Measurements from ENCODE around the gene CCDC177.

CCDC177 gene

DNA sequence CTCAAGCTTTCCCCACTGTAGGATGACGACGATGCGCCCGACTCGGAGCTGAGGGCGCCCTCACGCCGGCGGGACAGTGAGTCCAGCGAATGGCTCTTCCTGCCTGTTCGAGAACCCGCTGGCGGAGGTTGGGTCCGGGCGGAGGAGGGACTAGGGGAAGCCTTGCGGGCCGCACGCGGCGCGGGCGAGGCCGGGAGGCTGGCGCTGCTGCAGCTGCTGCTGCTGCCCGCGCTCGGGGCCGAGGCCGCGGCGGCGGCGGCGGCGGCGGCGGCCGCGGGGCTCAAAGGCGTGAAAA, 1.9 kb downstream of the CCDC177 start:
- intact Hi-C loops (cut with DNase I; ENCODE audit: low total_unique reads), result loop anchor here (10.0 kb wide), 1 partner anchor 328 kb away; no protein-coding TSS in a partner anchor
- Histone ChIP-seq H3K27me3 (peaks cover 4 to 94% of the 10 kb centered on the region in 2 donors), H3K36me3 (no peaks in the 10 kb centered on the region), H3K4me1 (peaks cover 0 to 40% (median 34%) of the 10 kb centered on the region in 4 donors), H3K9me3 (no peaks in the 10 kb centered on the region), H3K27ac (no peak overlapping the region), H3K4me3 (peak overlapping the region; percentile 41 to 54)
- TF ChIP-seq, protein P1, sequence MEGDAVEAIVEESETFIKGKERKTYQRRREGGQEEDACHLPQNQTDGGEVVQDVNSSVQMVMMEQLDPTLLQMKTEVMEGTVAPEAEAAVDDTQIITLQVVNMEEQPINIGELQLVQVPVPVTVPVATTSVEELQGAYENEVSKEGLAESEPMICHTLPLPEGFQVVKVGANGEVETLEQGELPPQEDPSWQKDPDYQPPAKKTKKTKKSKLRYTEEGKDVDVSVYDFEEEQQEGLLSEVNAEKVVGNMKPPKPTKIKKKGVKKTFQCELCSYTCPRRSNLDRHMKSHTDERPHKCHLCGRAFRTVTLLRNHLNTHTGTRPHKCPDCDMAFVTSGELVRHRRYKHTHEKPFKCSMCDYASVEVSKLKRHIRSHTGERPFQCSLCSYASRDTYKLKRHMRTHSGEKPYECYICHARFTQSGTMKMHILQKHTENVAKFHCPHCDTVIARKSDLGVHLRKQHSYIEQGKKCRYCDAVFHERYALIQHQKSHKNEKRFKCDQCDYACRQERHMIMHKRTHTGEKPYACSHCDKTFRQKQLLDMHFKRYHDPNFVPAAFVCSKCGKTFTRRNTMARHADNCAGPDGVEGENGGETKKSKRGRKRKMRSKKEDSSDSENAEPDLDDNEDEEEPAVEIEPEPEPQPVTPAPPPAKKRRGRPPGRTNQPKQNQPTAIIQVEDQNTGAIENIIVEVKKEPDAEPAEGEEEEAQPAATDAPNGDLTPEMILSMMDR (IDR thresholded peaks at IDR 0.05), result no peak
- no peak for DNase-seq

DNA sequence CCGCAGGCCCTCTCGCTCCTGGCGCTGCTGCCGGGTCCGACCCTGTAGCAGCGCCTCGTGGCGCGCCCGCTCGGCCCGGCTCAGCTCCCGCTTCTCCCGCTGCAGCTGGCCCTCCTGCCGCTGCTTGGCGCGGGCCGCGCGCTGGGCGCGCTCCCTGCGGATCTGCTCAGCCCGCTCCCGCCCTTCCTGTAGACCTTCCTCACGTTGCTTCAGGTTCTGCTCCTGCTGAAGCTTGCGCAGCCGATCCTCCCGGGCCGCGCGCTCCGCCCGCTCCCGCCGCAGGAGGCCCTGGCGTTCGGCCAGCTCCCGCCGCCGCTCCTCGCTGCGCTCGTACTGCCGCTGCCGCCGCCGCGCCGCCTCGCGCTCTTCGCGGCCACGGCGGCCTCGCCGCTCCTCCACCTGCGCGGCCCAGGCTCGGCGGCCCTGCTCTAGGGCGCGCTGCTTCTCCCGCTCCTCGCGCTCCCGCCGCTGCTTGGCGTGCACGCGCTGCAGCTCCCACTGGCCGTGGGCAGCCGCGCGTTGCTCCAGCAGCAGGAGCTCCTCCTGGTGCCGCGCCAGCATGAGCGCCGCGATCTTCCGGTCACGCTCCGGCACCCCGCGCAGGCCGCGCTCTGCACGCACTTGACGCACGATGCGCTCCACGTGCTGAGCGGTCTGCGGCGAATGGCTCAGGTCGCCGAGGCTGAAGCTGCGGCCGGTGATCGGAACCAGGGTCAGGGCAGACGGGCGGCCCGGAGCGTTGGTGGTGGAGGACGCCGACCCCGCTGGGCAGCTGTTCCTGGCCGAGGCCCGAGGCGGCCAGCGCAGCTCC, 2.4 kb downstream of the CCDC177 start:
- peaks cover 4 to 97% of the 10 kb centered on the region in 2 donors for H3K27me3 ChIP-seq
- no peak overlapping the region for H3K27ac ChIP-seq
- no peaks in the 10 kb centered on the region for H3K36me3 ChIP-seq
- H3K4me3 ChIP-seq, result peak overlapping the region; percentile 41 to 54
- peaks cover 0 to 40% (median 34%) of the 10 kb centered on the region in 4 donors for H3K4me1 ChIP-seq
- intact Hi-C loops (cut with DNase I; ENCODE audit: low total_unique reads), result loop anchor here (10.0 kb wide), 1 partner anchor 327 kb away; no protein-coding TSS in a partner anchor
- DNase-seq, result no peak
- TF ChIP-seq, protein P1 (IDR thresholded peaks at IDR 0.05), result no peak
- H3K9me3 ChIP-seq, result no peaks in the 10 kb centered on the region

DNA sequence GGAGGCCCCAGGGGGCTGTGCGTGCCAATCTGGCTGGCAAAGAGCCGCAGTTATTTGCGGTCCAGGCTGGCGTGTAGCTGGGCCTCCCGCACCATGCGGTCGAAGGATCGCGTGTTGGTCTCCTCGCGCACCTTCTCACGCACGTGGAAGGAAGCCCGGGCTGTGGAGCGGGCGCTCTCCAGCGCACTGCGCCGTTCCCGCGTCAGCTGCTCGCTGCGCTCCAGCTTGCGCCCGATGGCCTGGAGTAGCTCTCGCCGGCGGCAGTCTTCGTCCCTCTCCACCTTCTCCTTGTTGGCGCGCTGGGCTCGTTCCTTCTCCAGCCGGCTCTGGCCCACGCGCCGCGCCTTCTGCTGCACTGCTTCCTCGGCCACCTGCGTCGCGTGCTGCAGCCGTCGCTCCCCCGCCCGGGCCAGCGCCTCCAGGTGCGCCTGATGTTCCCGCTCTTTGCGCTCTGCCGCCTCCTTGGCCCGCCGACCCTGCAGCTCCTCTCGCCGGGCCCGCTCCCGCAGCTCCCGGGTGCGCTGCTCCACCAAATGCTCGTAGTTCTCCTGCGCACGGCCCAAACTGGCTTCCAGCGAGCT, 3.1 kb downstream of the CCDC177 start:
- Histone ChIP-seq H3K4me3 (peak overlapping the region; percentile 41 to 54), H3K27me3 (peaks cover 4 to 95% of the 10 kb centered on the region in 2 donors), H3K4me1 (peaks cover 0 to 40% (median 34%) of the 10 kb centered on the region in 4 donors), H3K9me3 (no peaks in the 10 kb centered on the region), H3K36me3 (no peaks in the 10 kb centered on the region), H3K27ac (no peak overlapping the region)
- no peak for DNase-seq
- intact Hi-C loops (cut with DNase I; ENCODE audit: low total_unique reads), result loop anchor here (10.0 kb wide), 1 partner anchor 327 kb away; no protein-coding TSS in a partner anchor
- TF ChIP-seq, protein P1 (IDR thresholded peaks at IDR 0.05), result no peak

DNA sequence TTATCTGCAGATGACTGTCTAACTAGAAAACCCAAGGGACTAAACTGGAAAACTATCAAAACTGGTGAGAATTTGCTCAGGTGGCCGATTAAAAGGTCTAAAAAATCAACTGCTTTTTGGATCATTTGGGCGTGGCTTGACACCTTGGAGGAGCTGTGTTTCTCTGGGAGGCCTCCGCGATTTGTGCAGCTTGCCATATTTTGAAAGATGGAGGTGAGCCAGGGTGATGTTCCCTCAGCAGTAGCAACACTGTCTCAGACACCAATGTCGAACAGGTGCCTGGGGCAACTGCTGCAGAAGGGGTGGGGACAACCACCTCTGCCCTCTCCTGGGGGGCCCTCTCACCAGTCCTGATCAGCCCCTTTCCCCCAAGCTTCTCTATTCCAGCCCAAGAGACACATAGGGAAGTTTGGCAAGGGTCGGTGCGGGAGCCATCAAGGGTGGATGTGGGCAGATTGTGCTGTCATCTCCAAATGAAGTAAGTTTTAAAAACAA, 3.8 kb downstream of the CCDC177 start:
- DNase-seq, result no peak
- peaks cover 0 to 40% (median 34%) of the 10 kb centered on the region in 4 donors for H3K4me1 ChIP-seq
- TF ChIP-seq, protein P1 (IDR thresholded peaks at IDR 0.05), result no peak
- intact Hi-C loops (cut with DNase I; ENCODE audit: low total_unique reads), result loop anchor here (10.0 kb wide), 1 partner anchor 326 kb away; no protein-coding TSS in a partner anchor
- no peaks in the 10 kb centered on the region for H3K36me3 ChIP-seq
- H3K27ac ChIP-seq, result no peak overlapping the region
- H3K27me3 ChIP-seq, result peaks cover 4 to 91% of the 10 kb centered on the region in 2 donors
- no peak overlapping the region for H3K4me3 ChIP-seq
- H3K9me3 ChIP-seq, result no peaks in the 10 kb centered on the region

DNA sequence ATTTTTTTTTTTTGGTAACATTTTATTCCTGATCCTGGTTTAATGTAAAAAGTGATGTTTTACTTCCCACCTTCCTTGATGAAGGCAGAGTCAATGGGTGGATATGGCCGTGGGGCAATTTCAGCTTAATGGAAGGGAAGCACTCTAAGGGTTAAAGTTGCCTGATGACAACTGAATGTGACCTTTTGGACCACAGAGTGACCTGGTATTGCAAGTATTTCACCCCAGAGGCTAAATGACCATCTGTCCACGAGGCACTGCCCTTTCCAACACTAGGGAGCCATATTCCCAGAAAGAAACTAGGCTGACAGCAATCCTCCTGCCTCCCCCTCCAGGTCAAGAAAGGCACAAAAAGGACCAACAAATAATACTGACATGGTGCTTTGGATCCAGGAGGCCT, 4.8 kb downstream of the CCDC177 start:
- no peak overlapping the region for H3K4me3 ChIP-seq
- H3K27ac ChIP-seq, result no peak overlapping the region
- DNase-seq, result no peak
- intact Hi-C loops (cut with DNase I; ENCODE audit: low total_unique reads), result loop anchor here (10.0 kb wide), 1 partner anchor 325 kb away; no protein-coding TSS in a partner anchor
- TF ChIP-seq, protein P1 (IDR thresholded peaks at IDR 0.05), result no peak
- H3K27me3 ChIP-seq, result peaks cover 4 to 91% of the 10 kb centered on the region in 2 donors
- no peaks in the 10 kb centered on the region for H3K9me3 ChIP-seq
- H3K4me1 ChIP-seq, result peaks cover 0 to 39% (median 34%) of the 10 kb centered on the region in 4 donors
- no peaks in the 10 kb centered on the region for H3K36me3 ChIP-seq
